Measurements from ENCODE around the gene ZG16.

ZG16 gene

DNA sequence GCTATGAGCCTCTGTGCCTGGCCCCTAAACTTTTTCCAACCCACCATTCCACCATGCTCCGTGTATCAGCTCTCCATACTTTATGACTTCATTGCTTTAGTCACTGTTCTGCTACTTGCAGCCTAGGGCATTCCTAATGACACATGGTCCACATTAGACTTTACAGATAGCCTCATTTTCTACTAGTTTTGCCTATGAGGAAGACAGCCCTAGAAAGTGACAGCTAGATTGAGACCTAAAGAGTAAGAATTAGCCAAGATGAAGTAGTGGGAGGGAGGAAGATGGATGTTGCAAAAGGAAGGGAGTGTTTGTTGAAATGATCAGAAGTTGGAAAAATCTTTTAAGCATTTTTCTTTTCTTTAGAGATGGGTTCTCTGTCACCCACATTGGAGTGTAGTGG, 43.3 kb upstream of the ZG16 start:
- no peaks in the 10 kb centered on the region for H3K27me3 ChIP-seq (replicated peaks; ENCODE audit: insufficient read depth, low read length)
- no peaks in the 10 kb centered on the region for H4K20me1 ChIP-seq (ENCODE audit: insufficient read depth, low read length)
- no peak overlapping the region for H3K27ac ChIP-seq (ENCODE audit: low read length)
- no peak overlapping the region for H3K4me2 ChIP-seq (ENCODE audit: low read depth, low read length)
- H3K4me1 ChIP-seq (ENCODE audit: low read length) = peaks cover 32% of the 10 kb centered on the region
- TF ChIP-seq, protein P1, sequence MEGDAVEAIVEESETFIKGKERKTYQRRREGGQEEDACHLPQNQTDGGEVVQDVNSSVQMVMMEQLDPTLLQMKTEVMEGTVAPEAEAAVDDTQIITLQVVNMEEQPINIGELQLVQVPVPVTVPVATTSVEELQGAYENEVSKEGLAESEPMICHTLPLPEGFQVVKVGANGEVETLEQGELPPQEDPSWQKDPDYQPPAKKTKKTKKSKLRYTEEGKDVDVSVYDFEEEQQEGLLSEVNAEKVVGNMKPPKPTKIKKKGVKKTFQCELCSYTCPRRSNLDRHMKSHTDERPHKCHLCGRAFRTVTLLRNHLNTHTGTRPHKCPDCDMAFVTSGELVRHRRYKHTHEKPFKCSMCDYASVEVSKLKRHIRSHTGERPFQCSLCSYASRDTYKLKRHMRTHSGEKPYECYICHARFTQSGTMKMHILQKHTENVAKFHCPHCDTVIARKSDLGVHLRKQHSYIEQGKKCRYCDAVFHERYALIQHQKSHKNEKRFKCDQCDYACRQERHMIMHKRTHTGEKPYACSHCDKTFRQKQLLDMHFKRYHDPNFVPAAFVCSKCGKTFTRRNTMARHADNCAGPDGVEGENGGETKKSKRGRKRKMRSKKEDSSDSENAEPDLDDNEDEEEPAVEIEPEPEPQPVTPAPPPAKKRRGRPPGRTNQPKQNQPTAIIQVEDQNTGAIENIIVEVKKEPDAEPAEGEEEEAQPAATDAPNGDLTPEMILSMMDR (IDR thresholded peaks at IDR 0.05; ENCODE audit: low read length) = no peak
- TF ChIP-seq EZH2phosphoT487 (IDR thresholded peaks at IDR 0.05; ENCODE audit: low read length) = no peak
- TF ChIP-seq EZH2 (optimal IDR thresholded peaks at IDR 0.05; ENCODE audit: low read depth, low read length) = no peak
- H3K9me2 ChIP-seq (replicated peaks; ENCODE audit: insufficient read depth, low read length) = no peaks in the 10 kb centered on the region
- no peak overlapping the region for H3K4me3 ChIP-seq (ENCODE audit: low read length)
- H3F3A ChIP-seq (ENCODE audit: insufficient read depth, low read length) = peaks cover 40% of the 10 kb centered on the region
- no peak for DNase-seq
- H2AFZ ChIP-seq (ENCODE audit: low read length) = no peak overlapping the region
- no peaks in the 10 kb centered on the region for H3K9me3 ChIP-seq (replicated peaks; ENCODE audit: insufficient read depth, low read length)
- no peak overlapping the region for H3K9ac ChIP-seq (ENCODE audit: low read length)
- no peaks in the 10 kb centered on the region for H3K36me3 ChIP-seq (replicated peaks; ENCODE audit: insufficient read depth, low read length)
- no peaks in the 10 kb centered on the region for H3K79me2 ChIP-seq (ENCODE audit: low read length)

DNA sequence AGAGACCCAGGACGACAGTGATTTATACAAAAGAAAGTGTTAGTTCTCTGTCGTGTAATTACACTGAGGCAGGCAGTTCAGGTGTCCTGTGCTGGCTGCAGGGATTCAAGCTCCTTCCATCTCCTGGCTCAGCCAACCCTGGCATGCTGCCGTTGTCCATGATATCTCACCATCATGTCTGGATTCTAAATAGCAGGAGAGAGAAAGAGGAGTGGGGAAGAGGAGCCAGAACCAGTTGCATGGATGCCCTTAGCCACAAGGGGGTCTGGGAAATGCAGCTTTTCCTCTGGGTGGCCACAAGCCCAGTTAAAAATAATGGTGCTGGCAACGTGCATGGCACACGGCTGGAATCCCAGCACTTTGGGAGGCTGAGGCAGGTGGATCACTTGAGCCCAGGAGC, 41.9 kb upstream of the ZG16 start:
- H3K9ac ChIP-seq (ENCODE audit: low read length) = no peak overlapping the region
- no peak overlapping the region for H3K4me2 ChIP-seq (ENCODE audit: low read depth, low read length)
- TF ChIP-seq EZH2phosphoT487 (IDR thresholded peaks at IDR 0.05; ENCODE audit: low read length) = no peak
- no peak for TF ChIP-seq EZH2 (optimal IDR thresholded peaks at IDR 0.05; ENCODE audit: low read depth, low read length)
- TF ChIP-seq, protein P1 (IDR thresholded peaks at IDR 0.05; ENCODE audit: low read length) = no peak
- no peaks in the 10 kb centered on the region for H3K79me2 ChIP-seq (ENCODE audit: low read length)
- peaks cover 31% of the 10 kb centered on the region for H3F3A ChIP-seq (ENCODE audit: insufficient read depth, low read length)
- H4K20me1 ChIP-seq (ENCODE audit: insufficient read depth, low read length) = no peaks in the 10 kb centered on the region
- no peaks in the 10 kb centered on the region for H3K9me3 ChIP-seq (replicated peaks; ENCODE audit: insufficient read depth, low read length)
- H3K36me3 ChIP-seq (replicated peaks; ENCODE audit: insufficient read depth, low read length) = no peaks in the 10 kb centered on the region
- H3K4me3 ChIP-seq (ENCODE audit: low read length) = no peak overlapping the region
- DNase-seq = no peak
- no peak overlapping the region for H2AFZ ChIP-seq (ENCODE audit: low read length)
- H3K4me1 ChIP-seq (ENCODE audit: low read length) = peaks cover 31% of the 10 kb centered on the region
- H3K27ac ChIP-seq (ENCODE audit: low read length) = no peak overlapping the region
- H3K27me3 ChIP-seq (replicated peaks; ENCODE audit: insufficient read depth, low read length) = no peaks in the 10 kb centered on the region
- H3K9me2 ChIP-seq (replicated peaks; ENCODE audit: insufficient read depth, low read length) = no peaks in the 10 kb centered on the region

DNA sequence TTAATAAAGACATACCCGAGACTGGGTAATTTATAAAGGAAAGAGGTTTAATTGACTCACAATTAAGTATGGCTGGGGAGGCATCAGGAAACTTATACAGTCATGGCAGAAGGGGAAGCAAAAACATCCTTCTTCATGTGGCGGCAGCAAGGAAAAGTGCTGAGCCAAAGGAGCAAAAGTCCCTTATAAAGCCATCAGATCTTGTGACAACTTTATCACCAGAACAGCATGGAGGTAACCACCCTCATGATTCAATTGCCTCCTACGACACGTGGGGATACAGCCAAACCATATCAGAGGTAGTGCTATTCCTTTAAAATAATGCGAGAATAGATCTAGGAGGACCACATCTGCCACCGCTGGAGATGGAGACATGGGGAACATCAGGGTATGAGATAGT, 41.3 kb upstream of the ZG16 start:
- Histone ChIP-seq H3F3A (ENCODE audit: insufficient read depth, low read length) (peaks cover 24% of the 10 kb centered on the region), H4K20me1 (ENCODE audit: insufficient read depth, low read length) (no peaks in the 10 kb centered on the region), H3K9me2 (replicated peaks; ENCODE audit: insufficient read depth, low read length) (no peaks in the 10 kb centered on the region), H3K4me1 (ENCODE audit: low read length) (peaks cover 29% of the 10 kb centered on the region), H3K4me2 (ENCODE audit: low read depth, low read length) (no peak overlapping the region), H3K9ac (ENCODE audit: low read length) (no peak overlapping the region), H2AFZ (ENCODE audit: low read length) (no peak overlapping the region), H3K27ac (ENCODE audit: low read length) (no peak overlapping the region), H3K9me3 (replicated peaks; ENCODE audit: insufficient read depth, low read length) (no peaks in the 10 kb centered on the region), H3K36me3 (replicated peaks; ENCODE audit: insufficient read depth, low read length) (no peaks in the 10 kb centered on the region), H3K79me2 (ENCODE audit: low read length) (no peaks in the 10 kb centered on the region), H3K27me3 (replicated peaks; ENCODE audit: insufficient read depth, low read length) (no peaks in the 10 kb centered on the region), H3K4me3 (ENCODE audit: low read length) (no peak overlapping the region)
- DNase-seq = no peak
- TF ChIP-seq, protein P1 (IDR thresholded peaks at IDR 0.05; ENCODE audit: low read length) = no peak
- TF ChIP-seq EZH2phosphoT487 (IDR thresholded peaks at IDR 0.05; ENCODE audit: low read length) (no peak), EZH2 (optimal IDR thresholded peaks at IDR 0.05; ENCODE audit: low read depth, low read length) (no peak)

Data from MM.1S (cell line).